IMR-90 (cell line): Measurements from ENCODE around the gene GPC5.

Experiments
- BHLHE40 ChIP-seq: fragments of 150-350 bp; IDR thresholded peaks from 2 replicates; pipeline ENCODE4 v1.6.1; 2016; ENCODE audit warnings: mild to moderate bottlenecking, low read depth, low read length
- CEBPB ChIP-seq: IDR thresholded peaks from 2 replicates; pipeline ENCODE4 v1.6.1; 2012; ENCODE audit warnings: low read depth, low read length, improper control_type of control experiment
- FOS ChIP-seq: fragments of 150-350 bp; IDR thresholded peaks from 2 replicates; pipeline ENCODE4 v1.6.1; 2016; ENCODE audit warnings: low read depth, low read length
- MAFK ChIP-seq: IDR thresholded peaks from 2 replicates; pipeline ENCODE4 v1.6.1; 2012; ENCODE audit warnings: low read depth, low read length, improper control_type of control experiment
- MXI1 ChIP-seq: IDR thresholded peaks from 2 replicates; pipeline ENCODE4 v1.6.1; 2012; ENCODE audit warnings: low read depth, mild to moderate bottlenecking, low read length, moderate library complexity, borderline replicate concordance
- NFE2L2 ChIP-seq: fragments of 150-350 bp; IDR thresholded peaks from 2 replicates; pipeline ENCODE4 v1.6.1; 2016; ENCODE audit warnings: low read depth, mild to moderate bottlenecking, low read length
- POLR2A ChIP-seq: IDR thresholded peaks from 2 replicates; pipeline ENCODE4 v1.6.1; 2012; ENCODE audit warnings: mild to moderate bottlenecking, low read depth, low read length
- RAD21 ChIP-seq: IDR thresholded peaks from 2 replicates; pipeline ENCODE4 v1.6.1; 2012; ENCODE audit warnings: low read length, improper control_type of control experiment
- RFX5 ChIP-seq: IDR thresholded peaks from 2 replicates; pipeline ENCODE4 v1.8.0; 2012; ENCODE audit warnings: low read depth, mild to moderate bottlenecking, low read length, moderate library complexity
- SMC3 ChIP-seq: fragments of 150-350 bp; IDR thresholded peaks from 2 replicates; pipeline ENCODE4 v1.6.1; 2016; ENCODE audit warnings: low read depth, mild to moderate bottlenecking, antibody characterized with exemption, low read length, moderate library complexity
- TF ChIP-seq, protein P1 (sequence below): conservative IDR thresholded peaks from 2 replicates; pipeline ENCODE4 v1.5.1; 2012; ENCODE audit warnings: mild to moderate bottlenecking, low read depth, low read length, improper control_type of control experiment
- TF ChIP-seq, protein P2 (sequence below): fragments of 150-350 bp; IDR thresholded peaks from 2 replicates; pipeline ENCODE4 v1.6.1; 2016; ENCODE audit warnings: low read depth, mild to moderate bottlenecking, low read length, moderate library complexity, borderline replicate concordance

GRCh38 chr13:91470681-91471080 lies 72.3 kb downstream of the GPC5 start:
- TF ChIP-seq POLR2A (no peak), SMC3 (no peak), RFX5 (no peak), MXI1 (no peak), RAD21 (no peak), CEBPB (no peak), MAFK (no peak), NFE2L2 (no peak), BHLHE40 (no peak), FOS (no peak)
- TF ChIP-seq, protein P1, sequence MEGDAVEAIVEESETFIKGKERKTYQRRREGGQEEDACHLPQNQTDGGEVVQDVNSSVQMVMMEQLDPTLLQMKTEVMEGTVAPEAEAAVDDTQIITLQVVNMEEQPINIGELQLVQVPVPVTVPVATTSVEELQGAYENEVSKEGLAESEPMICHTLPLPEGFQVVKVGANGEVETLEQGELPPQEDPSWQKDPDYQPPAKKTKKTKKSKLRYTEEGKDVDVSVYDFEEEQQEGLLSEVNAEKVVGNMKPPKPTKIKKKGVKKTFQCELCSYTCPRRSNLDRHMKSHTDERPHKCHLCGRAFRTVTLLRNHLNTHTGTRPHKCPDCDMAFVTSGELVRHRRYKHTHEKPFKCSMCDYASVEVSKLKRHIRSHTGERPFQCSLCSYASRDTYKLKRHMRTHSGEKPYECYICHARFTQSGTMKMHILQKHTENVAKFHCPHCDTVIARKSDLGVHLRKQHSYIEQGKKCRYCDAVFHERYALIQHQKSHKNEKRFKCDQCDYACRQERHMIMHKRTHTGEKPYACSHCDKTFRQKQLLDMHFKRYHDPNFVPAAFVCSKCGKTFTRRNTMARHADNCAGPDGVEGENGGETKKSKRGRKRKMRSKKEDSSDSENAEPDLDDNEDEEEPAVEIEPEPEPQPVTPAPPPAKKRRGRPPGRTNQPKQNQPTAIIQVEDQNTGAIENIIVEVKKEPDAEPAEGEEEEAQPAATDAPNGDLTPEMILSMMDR: no peak
- TF ChIP-seq, protein P2, sequence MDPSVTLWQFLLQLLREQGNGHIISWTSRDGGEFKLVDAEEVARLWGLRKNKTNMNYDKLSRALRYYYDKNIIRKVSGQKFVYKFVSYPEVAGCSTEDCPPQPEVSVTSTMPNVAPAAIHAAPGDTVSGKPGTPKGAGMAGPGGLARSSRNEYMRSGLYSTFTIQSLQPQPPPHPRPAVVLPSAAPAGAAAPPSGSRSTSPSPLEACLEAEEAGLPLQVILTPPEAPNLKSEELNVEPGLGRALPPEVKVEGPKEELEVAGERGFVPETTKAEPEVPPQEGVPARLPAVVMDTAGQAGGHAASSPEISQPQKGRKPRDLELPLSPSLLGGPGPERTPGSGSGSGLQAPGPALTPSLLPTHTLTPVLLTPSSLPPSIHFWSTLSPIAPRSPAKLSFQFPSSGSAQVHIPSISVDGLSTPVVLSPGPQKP: no peak
